Activated CD4-positive, alpha-beta memory T cell treated with anti-CD3 and anti-CD28 coated beads for 36 hours (primary cell): ENCODE measurements around the gene APBA2. TPM values are rescaled to one million over a fixed set of nuclear protein-coding genes. Genes with fewer than 3 reads are reported as not detected.

Source experiments
- CTCF ChIA-PET: fragments of 350-600 bp; sonication (Branson Sonifier 250); formaldehyde crosslinking; loops from one replicate; lab custom pipeline; 2021; ENCODE audit warnings: antibody characterized with exemption, inconsistent platforms; lab: Charles Lee
- POLR2A ChIA-PET: fragments of 350-600 bp; sonication (Branson Sonifier 250); formaldehyde crosslinking; loops from one replicate; lab custom pipeline; 2021; ENCODE audit warnings: antibody characterized with exemption; lab: Charles Lee
- DNase-seq: peaks from one replicate; pipeline ENCODE4 v3.0.0-alpha.2; 2020
- H3K27ac Mint-ChIP-seq: one replicate; pipeline ENCODE4 v1.8.0; 2021; ENCODE audit warnings: mixed read lengths
- H3K27me3 Mint-ChIP-seq: one replicate; pipeline ENCODE4 v1.8.0; 2021; ENCODE audit warnings: mixed read lengths
- H3K36me3 Mint-ChIP-seq: one replicate; pipeline ENCODE4 v1.8.0; 2021; ENCODE audit warnings: mixed read lengths
- H3K4me1 Mint-ChIP-seq: one replicate; pipeline ENCODE4 v1.8.0; 2021; ENCODE audit warnings: low read depth, mixed read lengths
- H3K4me3 Mint-ChIP-seq: one replicate; pipeline ENCODE4 v1.8.0; 2021; ENCODE audit warnings: mild to moderate bottlenecking, mixed read lengths
- H3K9me3 Mint-ChIP-seq: one replicate; pipeline ENCODE4 v1.8.0; 2021; ENCODE audit warnings: mixed read lengths
- intact Hi-C: fragments of 100-400 bp; cut with micrococcal nuclease; formaldehyde crosslinking; loops from one replicate; pipeline ENCODE4 v1.15.1; 2023
- total RNA-seq, 2 experiments: library from RNA; stranded (reverse); gene quantifications; one replicate each; pipeline ENCODE4 v1.2.3, GENCODE V29; 2021

APBA2 gene
- total RNA-seq, 2 experiments from 2014 or later = 6.4 to 8.9 TPM

GRCh38 chr15:29031502-29032228 is 145.9 kb downstream of the APBA2 start:
- Mint-ChIP-seq H3K9me3 (peaks cover 5% of the 10 kb centered on the region), H3K27me3 (no peaks in the 10 kb centered on the region), H3K27ac (no peak overlapping the region), H3K4me3 (no peak overlapping the region), H3K36me3 (peaks cover 8% of the 10 kb centered on the region), H3K4me1 (peaks cover 13% of the 10 kb centered on the region)
- intact Hi-C loops = no loop called here
- POLR2A ChIA-PET = no interaction called here
- CTCF ChIA-PET = interaction anchor here (0.6 kb wide), 1 partner anchor 58 kb away, joined by 3 read pairs; no protein-coding TSS in a partner anchor
- no peak for DNase-seq

- Mint-ChIP-seq H3K4me1 (peaks cover 13% of the 10 kb centered on the region), H3K36me3 (peaks cover 8% of the 10 kb centered on the region), H3K4me3 (no peak overlapping the region), H3K9me3 (peaks cover 5% of the 10 kb centered on the region), H3K27ac (no peak overlapping the region), H3K27me3 (no peaks in the 10 kb centered on the region)
- CTCF ChIA-PET = interaction anchor here (0.6 kb wide), 1 partner anchor 58 kb away, joined by 3 read pairs; no protein-coding TSS in a partner anchor
- intact Hi-C loops = no loop called here
- DNase-seq = no peak
- POLR2A ChIA-PET = no interaction called here
Measured at GRCh38 chr15:29032229-29032625, 146.5 kb downstream of the APBA2 start.

GRCh38 chr15:29032751-29033150 is 147.0 kb downstream of the APBA2 start:
- Mint-ChIP-seq H3K9me3 (peaks cover 5% of the 10 kb centered on the region), H3K36me3 (peaks cover 8% of the 10 kb centered on the region), H3K4me3 (no peak overlapping the region), H3K4me1 (peaks cover 17% of the 10 kb centered on the region), H3K27me3 (no peaks in the 10 kb centered on the region), H3K27ac (no peak overlapping the region)
- ChIA-PET CTCF (no interaction called here), POLR2A (no interaction called here)
- intact Hi-C loops = no loop called here
- DNase-seq = no peak

GRCh38 chr15:29034151-29034550 is 148.4 kb downstream of the APBA2 start:
- Mint-ChIP-seq H3K4me1 (peaks cover 27% of the 10 kb centered on the region), H3K36me3 (peaks cover 8% of the 10 kb centered on the region), H3K27me3 (no peaks in the 10 kb centered on the region), H3K27ac (no peak overlapping the region), H3K4me3 (no peak overlapping the region), H3K9me3 (peaks cover 5% of the 10 kb centered on the region)
- POLR2A ChIA-PET = no interaction called here
- intact Hi-C loops = no loop called here
- DNase-seq = no peak
- CTCF ChIA-PET = no interaction called here

DNA sequence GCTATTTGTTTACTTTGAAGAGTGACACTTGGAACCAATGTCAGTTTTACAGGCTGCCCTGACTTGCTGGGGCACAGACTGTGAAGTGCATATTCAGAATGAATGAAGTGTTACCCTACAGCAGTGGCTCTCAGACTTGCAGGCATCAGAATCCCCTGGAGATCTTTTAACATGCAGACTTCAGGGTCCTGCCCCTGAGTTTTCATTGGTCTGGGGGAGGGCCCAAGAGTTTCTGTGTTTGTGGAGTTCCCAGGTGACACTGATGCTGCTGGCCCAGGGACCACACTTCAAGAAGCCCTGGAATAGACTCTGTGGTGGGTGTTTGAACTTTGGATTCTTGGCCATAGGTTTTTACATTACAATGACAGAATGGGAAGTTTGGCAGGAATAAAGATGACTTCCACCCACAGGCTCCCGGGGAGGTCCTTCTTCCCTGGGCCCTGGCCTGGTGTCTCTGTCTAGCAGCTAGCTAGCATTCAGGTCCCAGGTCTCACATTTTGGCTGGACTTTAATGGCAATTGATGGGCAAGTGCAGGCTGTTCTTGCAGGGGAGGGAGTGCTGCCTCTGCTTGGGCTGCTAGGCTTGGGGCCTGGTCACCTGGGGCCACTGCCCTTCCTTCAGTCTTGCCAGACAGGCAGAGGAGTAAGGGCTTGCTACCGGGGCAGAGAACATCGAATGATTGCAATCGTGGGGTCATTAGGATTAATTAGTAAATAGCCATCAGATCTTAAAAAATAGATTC is 149.0 kb downstream of the APBA2 start:
- intact Hi-C loops = no loop called here
- Mint-ChIP-seq H3K27ac (no peak overlapping the region), H3K27me3 (no peaks in the 10 kb centered on the region)

GRCh38 chr15:29035336-29036285 is 149.8 kb downstream of the APBA2 start:
- no peak for DNase-seq
- Mint-ChIP-seq H3K4me1 (peaks cover 36% of the 10 kb centered on the region), H3K36me3 (peaks cover 6% of the 10 kb centered on the region), H3K4me3 (no peak overlapping the region), H3K9me3 (peaks cover 5% of the 10 kb centered on the region), H3K27ac (no peak overlapping the region), H3K27me3 (no peaks in the 10 kb centered on the region)
- ChIA-PET CTCF (no interaction called here), POLR2A (no interaction called here)
- intact Hi-C loops = no loop called here

More for the DNA sequence above, 149.0 kb downstream of the APBA2 start:
- no peak for DNase-seq
- Mint-ChIP-seq H3K4me1 (peaks cover 31% of the 10 kb centered on the region), H3K36me3 (peaks cover 8% of the 10 kb centered on the region), H3K9me3 (peaks cover 5% of the 10 kb centered on the region), H3K4me3 (no peak overlapping the region)
- ChIA-PET CTCF (no interaction called here), POLR2A (no interaction called here)

DNA sequence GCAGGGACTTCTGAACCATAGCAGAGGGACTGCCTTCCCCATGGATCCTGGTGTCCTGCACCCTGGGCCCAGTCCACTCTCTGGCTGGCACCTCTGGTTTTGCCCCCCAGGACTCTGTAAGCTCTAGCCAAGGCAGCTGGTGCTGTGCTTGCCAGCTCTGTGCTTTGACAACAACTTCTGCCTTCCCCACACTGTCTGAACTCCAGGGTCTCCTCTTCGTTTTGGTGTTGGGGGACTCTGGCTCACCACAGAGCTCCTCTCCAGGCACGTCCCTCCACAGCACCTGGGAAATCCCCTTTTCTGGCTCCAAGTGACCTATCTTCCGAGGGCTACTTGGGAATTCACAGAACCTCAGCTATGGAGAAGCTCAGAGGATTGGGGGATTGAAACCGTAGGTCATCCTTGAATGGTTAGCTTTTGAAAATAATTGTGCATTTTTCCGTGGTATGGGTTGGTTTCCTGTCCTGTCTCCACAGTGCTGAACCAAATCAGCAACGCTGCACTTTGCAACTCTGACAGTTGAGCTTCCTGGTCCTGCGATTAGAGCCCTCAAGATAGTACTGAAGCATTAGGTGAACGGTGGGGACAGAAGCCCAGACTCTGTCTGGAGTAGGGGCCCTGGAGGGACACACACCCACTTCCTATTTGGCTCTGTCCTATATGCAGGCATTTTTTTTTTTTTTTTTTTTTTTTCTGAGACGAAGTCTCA is 152.4 kb downstream of the APBA2 start:
- Mint-ChIP-seq H3K4me3 (no peak overlapping the region), H3K4me1 (peaks cover 25% of the 10 kb centered on the region), H3K27ac (no peak overlapping the region), H3K27me3 (no peaks in the 10 kb centered on the region), H3K9me3 (no peaks in the 10 kb centered on the region), H3K36me3 (no peaks in the 10 kb centered on the region)
- intact Hi-C loops = no loop called here
- ChIA-PET CTCF (interaction anchor here (2.0 kb wide), 1 partner anchor 52 kb away, joined by 8 read pairs; no protein-coding TSS in a partner anchor), POLR2A (no interaction called here)
- no peak for DNase-seq

DNA sequence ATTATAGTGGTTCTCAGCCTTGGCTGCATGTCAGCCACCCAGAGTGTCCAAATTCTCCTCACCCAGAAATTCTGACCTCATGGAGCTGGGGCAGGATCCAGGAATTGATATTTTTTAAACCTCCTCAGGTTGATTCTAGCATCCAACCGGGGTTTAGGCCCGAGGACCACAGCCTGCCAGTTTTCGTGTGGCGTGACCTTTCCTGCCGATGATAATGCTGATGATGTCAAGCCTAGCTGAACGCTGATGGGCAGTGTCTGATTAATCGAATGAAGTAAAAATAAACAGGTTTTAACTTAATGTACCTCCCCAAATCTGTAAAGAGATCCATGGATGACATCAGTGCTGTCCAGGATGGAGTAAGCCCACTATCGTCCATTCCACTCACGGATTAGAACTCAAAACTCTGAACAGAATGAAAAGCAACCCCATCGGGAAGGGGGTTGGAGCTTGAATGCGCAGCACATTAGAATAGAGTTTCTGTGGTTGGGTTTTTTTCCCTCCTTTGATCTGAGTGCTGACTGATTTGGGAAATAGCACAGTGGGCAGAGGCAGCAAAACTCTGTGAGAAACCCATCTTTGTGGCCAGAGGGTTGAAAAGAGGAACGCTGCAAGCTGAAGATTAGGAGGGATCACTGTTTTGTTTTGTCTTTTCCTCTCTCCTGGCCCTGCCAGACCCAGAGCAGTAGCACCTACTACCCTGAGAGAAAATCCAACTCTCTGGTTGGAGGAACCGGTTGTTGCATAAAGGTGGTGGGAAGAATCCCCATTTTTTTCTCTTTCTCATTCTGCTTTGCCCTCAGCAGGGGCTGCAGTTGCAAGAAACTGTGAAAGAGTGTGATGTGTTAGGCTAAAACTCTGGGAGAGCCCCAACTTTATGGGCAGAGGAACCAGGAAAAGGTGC is 153.9 kb downstream of the APBA2 start:
- H3K27me3 Mint-ChIP-seq = no peaks in the 10 kb centered on the region
- H3K4me1 Mint-ChIP-seq = peaks cover 28% of the 10 kb centered on the region
- ChIA-PET POLR2A (no interaction called here), CTCF (interaction anchor here (1.0 to 1.7 kb wide), 4 partner anchors 10 to 63 kb away, joined by 3 to 10 read pairs (median 4); no protein-coding TSS in a partner anchor)
- H3K4me3 Mint-ChIP-seq = no peak overlapping the region
- H3K27ac Mint-ChIP-seq = no peak overlapping the region
- intact Hi-C loops = no loop called here
- H3K36me3 Mint-ChIP-seq = no peaks in the 10 kb centered on the region
- no peaks in the 10 kb centered on the region for H3K9me3 Mint-ChIP-seq
- peak; percentile 51 for DNase-seq

GRCh38 chr15:29040370-29040751 is 154.6 kb downstream of the APBA2 start:
- H3K27ac Mint-ChIP-seq = no peak overlapping the region
- intact Hi-C loops = no loop called here
- H3K4me3 Mint-ChIP-seq = no peak overlapping the region
- peaks cover 30% of the 10 kb centered on the region for H3K4me1 Mint-ChIP-seq
- no peak for DNase-seq
- H3K27me3 Mint-ChIP-seq = no peaks in the 10 kb centered on the region
- H3K9me3 Mint-ChIP-seq = no peaks in the 10 kb centered on the region
- ChIA-PET CTCF (interaction anchor here (1.0 to 1.7 kb wide), 3 partner anchors 49 to 62 kb away, joined by 3 to 10 read pairs (median 4); no protein-coding TSS in a partner anchor), POLR2A (no interaction called here)
- H3K36me3 Mint-ChIP-seq = no peaks in the 10 kb centered on the region

DNA sequence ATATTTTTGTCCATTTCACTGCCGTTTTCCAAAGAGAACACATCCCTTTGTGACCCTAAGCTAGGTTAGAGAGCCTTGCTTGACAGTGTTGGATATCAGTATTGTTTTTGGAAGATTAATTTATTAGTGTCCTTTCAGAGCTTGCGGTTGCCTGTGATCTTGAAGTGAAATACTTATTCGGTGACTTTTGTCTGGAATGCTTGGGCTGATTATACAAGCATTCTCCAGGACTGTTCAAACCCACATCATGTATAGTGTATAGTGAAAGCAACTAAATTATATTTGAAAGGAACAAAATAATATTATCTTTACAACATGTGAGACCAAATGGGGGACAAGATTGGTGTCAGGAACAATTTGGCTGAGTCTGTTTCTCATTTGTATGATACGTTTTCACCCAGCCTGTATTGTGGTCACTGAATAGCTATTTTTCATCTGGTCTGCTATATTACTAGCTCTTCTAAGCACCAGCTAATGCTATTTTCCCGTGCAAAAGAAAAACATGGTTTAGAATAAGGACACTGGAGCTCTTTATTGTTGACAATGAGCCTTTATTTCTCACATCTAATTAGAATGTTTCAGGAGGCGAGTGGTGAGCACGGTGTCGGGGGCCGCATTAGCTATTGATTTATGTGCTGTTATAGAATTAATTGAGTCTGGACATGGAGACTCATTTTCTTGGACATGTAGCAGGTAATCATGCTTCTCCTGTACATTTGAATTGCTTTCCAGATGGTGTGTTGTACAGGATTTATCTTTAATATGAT is 158.1 kb downstream of the APBA2 start:
- Mint-ChIP-seq H3K4me1 (peaks cover 25% of the 10 kb centered on the region), H3K9me3 (no peaks in the 10 kb centered on the region), H3K27ac (no peak overlapping the region), H3K4me3 (no peak overlapping the region), H3K27me3 (no peaks in the 10 kb centered on the region), H3K36me3 (no peaks in the 10 kb centered on the region)
- POLR2A ChIA-PET = no interaction called here
- CTCF ChIA-PET = interaction anchor here (0.9 kb wide), 1 partner anchor 46 kb away, joined by 3 read pairs; no protein-coding TSS in a partner anchor
- intact Hi-C loops = no loop called here
- DNase-seq = no peak
